GM18498 (cell line): Measurements from ENCODE around the gene SORBS1.

Experiments
- ATAC-seq: cut with Tn5 transposase; IDR thresholded peaks from one replicate; pipeline ENCODE4 v1.9.1; 2021; ENCODE audit warnings: mild to moderate bottlenecking, moderate library complexity; ENCODE audit not compliant: unreplicated experiment

SORBS1 gene

GRCh38 chr10:95467162-95467599 is 94.0 kb downstream of the SORBS1 start:
- ATAC-seq: no peak

GRCh38 chr10:95466436-95466835 is 94.7 kb downstream of the SORBS1 start:
- ATAC-seq: no peak

- no peak for ATAC-seq
Observed at GRCh38 chr10:95464280-95464679, 96.9 kb downstream of the SORBS1 start.

- ATAC-seq: no peak
Observed at GRCh38 chr10:95462740-95463667, 98.2 kb downstream of the SORBS1 start.

GRCh38 chr10:95461611-95462010 is 99.6 kb downstream of the SORBS1 start:
- ATAC-seq: no peak

- ATAC-seq: no peak
Observed at GRCh38 chr10:95459446-95460045, 101.6 kb downstream of the SORBS1 start.

GRCh38 chr10:95458871-95459270 is 102.3 kb downstream of the SORBS1 start:
- ATAC-seq: no peak

- ATAC-seq: no peak
Observed at GRCh38 chr10:95458014-95458413, 103.2 kb downstream of the SORBS1 start.

- ATAC-seq: no peak
Observed at GRCh38 chr10:95457319-95457886, 103.8 kb downstream of the SORBS1 start.

- ATAC-seq: no peak
Observed at GRCh38 chr10:95456516-95456915, 104.7 kb downstream of the SORBS1 start.

- no peak for ATAC-seq
Observed at GRCh38 chr10:95454940-95455339, 106.2 kb downstream of the SORBS1 start.

- ATAC-seq: no peak
Observed at GRCh38 chr10:95454356-95454755, 106.8 kb downstream of the SORBS1 start.

- no peak for ATAC-seq
Observed at GRCh38 chr10:95451568-95452524, 109.3 kb downstream of the SORBS1 start.

GRCh38 chr10:95451150-95451549 is 110.0 kb downstream of the SORBS1 start:
- ATAC-seq: no peak

GRCh38 chr10:95450188-95450587 is 111.0 kb downstream of the SORBS1 start:
- no peak for ATAC-seq

GRCh38 chr10:95447685-95448084 is 113.5 kb downstream of the SORBS1 start:
- no peak for ATAC-seq

GRCh38 chr10:95445837-95446486 is 115.2 kb downstream of the SORBS1 start:
- ATAC-seq: peak; percentile 71

- no peak for ATAC-seq
Observed at GRCh38 chr10:95445223-95445836, 115.8 kb downstream of the SORBS1 start.

- ATAC-seq: no peak
Observed at GRCh38 chr10:95444792-95445191, 116.4 kb downstream of the SORBS1 start.

GRCh38 chr10:95443636-95444035 is 117.5 kb downstream of the SORBS1 start:
- ATAC-seq: no peak
